HCT116 (cell line): ENCODE measurements around the gene ABHD14A. TPM values are rescaled to one million over a fixed set of nuclear protein-coding genes. Genes with fewer than 3 reads are reported as not detected.
A peak's percentile ranks its signal among the peaks of the same experiment; 100 is the strongest.

Experiments
- ATAC-seq: fragments of 200-7000 bp; cut with Tn5 transposase; 2 replicates; pipeline ENCODE4 v1.9.1; 2020; ENCODE audit warnings: mild to moderate bottlenecking, moderate library complexity
- BruUV-seq: library from RNA; stranded (reverse); fragments of 400-500 nt; replicated peaks from 2 replicates; lab custom pipeline; 2021; lab: Mats Ljungman, UMichigan
- CTCF ChIA-PET: fragments of 300-600 bp; sonication (Branson Sonifier 250); formaldehyde crosslinking; loops from one replicate; lab custom pipeline; 2021; ENCODE audit warnings: antibody characterized with exemption; lab: Charles Lee
- POLR2A ChIA-PET: fragments of 300-600, 350-600 bp; sonication (Branson Sonifier 250); formaldehyde crosslinking; loops from one replicate; lab custom pipeline; 2021; ENCODE audit warnings: antibody characterized with exemption; lab: Charles Lee
- RAD21 ChIA-PET, 2 experiments: fragments of 300-600 bp; sonication (Branson Sonifier 250); formaldehyde crosslinking; loops; one replicate each; lab custom pipeline; 2023; ENCODE audit warnings: low total read pairs in 2 of 2; ENCODE audit not compliant: uncharacterized antibody in 2 of 2, unreplicated experiment in 2 of 2, low non-redundant PET in 1 of 2; lab: Charles Lee
- DNase-seq: peaks from one replicate; pipeline ENCODE4 v3.0.0-alpha.2; 2010; ENCODE audit warnings: low read depth, low spot score
- H2AFZ ChIP-seq: fragments of 200-600 bp; shearing (Covaris generic), sonication (generic); 2 replicates; pipeline ENCODE4 v1.6.1; 2017; ENCODE audit warnings: low read depth, mixed run types, mixed read lengths, antibody characterized with exemption, low read length; ENCODE audit not compliant: poor library complexity, severe bottlenecking
- H3K27ac ChIP-seq: 2 replicates; pipeline ENCODE4 v1.5.1; 2012; ENCODE audit warnings: low read depth, low read length
- H3K27me3 ChIP-seq: fragments of 200-600 bp; sonication (generic); 2 replicates; pipeline ENCODE4 v1.6.1; 2016; ENCODE audit warnings: mixed run types, low read length, mixed read lengths; ENCODE audit not compliant: insufficient read depth
- H3K36me3 ChIP-seq, 2 experiments: fragments of 200-500 bp in 1 of 2; fragments of 200-600 bp in 1 of 2; sonication (Bioruptor generic) in 1 of 2; sonication (generic) in 1 of 2; 2 replicates each; pipeline versions ENCODE4 v1.5.1 to v1.6.1; 2014 to 2016; ENCODE audit warnings: low read length in 2 of 2, inconsistent platforms in 1 of 2, mixed read lengths in 1 of 2, mixed run types in 1 of 2; ENCODE audit not compliant: insufficient read depth in 2 of 2, control insufficient read depth in 1 of 2
- H3K4me1 ChIP-seq, 2 experiments: fragments of 200-600 bp in 1 of 2; sonication (generic) in 1 of 2; 2 replicates each; pipeline versions ENCODE4 v1.5.1 to v1.6.1; 2012 to 2017; ENCODE audit warnings: low read length in 2 of 2, inconsistent platforms in 1 of 2, mild to moderate bottlenecking in 1 of 2, mixed read lengths in 1 of 2, mixed run types in 1 of 2, moderate library complexity in 1 of 2; ENCODE audit not compliant: insufficient read depth in 2 of 2, control insufficient read depth in 1 of 2
- H3K4me2 ChIP-seq: fragments of 200-600 bp; sonication (generic); 2 replicates; pipeline ENCODE4 v1.6.1; 2017; ENCODE audit warnings: mixed run types, low read length, mixed read lengths
- H3K4me3 ChIP-seq, 2 experiments: fragments of 200-600 bp in 1 of 2; sonication (generic) in 1 of 2; replicated peaks in 1 of 2; 2 replicates each; pipeline ENCODE4 v1.5.1; 2011 to 2016; ENCODE audit warnings: low read length in 2 of 2, control low read depth in 1 of 2, low read depth in 1 of 2, mild to moderate bottlenecking in 1 of 2, mixed read lengths in 1 of 2, mixed run types in 1 of 2
- H3K79me2 ChIP-seq: fragments of 200-600 bp; sonication (generic); 2 replicates; pipeline ENCODE4 v1.6.1; 2017; ENCODE audit warnings: mild to moderate bottlenecking, mixed run types, low read length, moderate library complexity, mixed read lengths; ENCODE audit not compliant: insufficient read depth
- H3K9ac ChIP-seq: fragments of 200-600 bp; sonication (generic); 2 replicates; pipeline ENCODE4 v1.6.1; 2016; ENCODE audit warnings: low read length, mixed read lengths
- H3K9me2 ChIP-seq: fragments of 200-600 bp; sonication (generic), shearing (Covaris generic); 2 replicates; pipeline ENCODE4 v1.6.1; 2017; ENCODE audit warnings: mixed run types, mild to moderate bottlenecking, moderate library complexity; ENCODE audit not compliant: insufficient read depth
- H3K9me3 ChIP-seq, 2 experiments: fragments of 200-500 bp in 1 of 2; fragments of 200-600 bp in 1 of 2; sonication (Bioruptor generic) in 1 of 2; sonication (generic) in 1 of 2; 2 replicates each; pipeline ENCODE4 v1.6.1; 2014 to 2017; ENCODE audit warnings: low read length in 2 of 2, mixed read lengths in 2 of 2, inconsistent platforms in 1 of 2, low read depth in 1 of 2, mild to moderate bottlenecking in 1 of 2, mixed run types in 1 of 2, moderate library complexity in 1 of 2; ENCODE audit not compliant: control insufficient read depth in 1 of 2, insufficient read depth in 1 of 2
- H4K20me1 ChIP-seq: fragments of 200-600 bp; sonication (generic), shearing (Covaris generic); 2 replicates; pipeline ENCODE4 v1.6.1; 2017; ENCODE audit warnings: mixed run types, mild to moderate bottlenecking, moderate library complexity; ENCODE audit not compliant: insufficient read depth
- EZH2 ChIP-seq: fragments of 200-600 bp; sonication (generic); IDR thresholded peaks from 2 replicates; pipeline ENCODE4 v1.6.1; 2017; ENCODE audit warnings: antibody characterized with exemption, mixed run types
- EZH2phosphoT487 ChIP-seq: fragments of 200-600 bp; IDR thresholded peaks from 2 replicates; pipeline ENCODE4 v1.6.1; 2018; ENCODE audit warnings: antibody characterized with exemption, borderline replicate concordance
- POLR2A ChIP-seq: IDR thresholded peaks from 2 replicates; pipeline ENCODE4 v1.7.0; 2011; ENCODE audit warnings: borderline replicate concordance; ENCODE audit not compliant: insufficient read depth, insufficient read length; ENCODE audit errors: extremely low read depth
- POLR2AphosphoS5 ChIP-seq: IDR thresholded peaks from 2 replicates; pipeline ENCODE4 v1.6.1; 2011; ENCODE audit warnings: mild to moderate bottlenecking, low read depth, low read length, moderate library complexity
- RAD21 ChIP-seq: IDR thresholded peaks from 2 replicates; pipeline ENCODE4 v1.6.1; 2012; ENCODE audit warnings: low read depth, mild to moderate bottlenecking
- SRF ChIP-seq: IDR thresholded peaks from 2 replicates; pipeline ENCODE4 v1.6.1; 2012; ENCODE audit warnings: low read depth
- TCF7L2 ChIP-seq: IDR thresholded peaks from 2 replicates; pipeline ENCODE4 v1.7.0; 2011; ENCODE audit warnings: borderline replicate concordance, inconsistent platforms; ENCODE audit not compliant: insufficient read depth, insufficient read length; ENCODE audit errors: extremely low read depth
- ZFX ChIP-seq: fragments of 450-650 bp; IDR thresholded peaks from 2 replicates; pipeline ENCODE4 v1.6.1; 2017
- ZNF274 ChIP-seq: fragments of 200-500 bp; sonication (Bioruptor generic); IDR thresholded peaks from 2 replicates; pipeline ENCODE4 v1.6.1; 2014; ENCODE audit warnings: mild to moderate bottlenecking, low read depth, low read length, inconsistent platforms
- intact Hi-C: fragments of 100-400 bp; cut with micrococcal nuclease; formaldehyde crosslinking; loops from 2 replicates; pipeline ENCODE4 v1.10.0; 2022
- total RNA-seq: library from RNA; stranded (reverse); gene quantifications from one replicate; pipeline ENCODE4 v1.2.1, GENCODE V29; 2021; ENCODE audit not compliant: unreplicated experiment
- TF ChIP-seq, protein P1 (sequence below), 3 experiments: fragments of 200-600 bp in 1 of 3; sonication (generic) in 1 of 3; IDR thresholded peaks in 2 of 3; conservative IDR thresholded peaks in 1 of 3; 2 replicates each; pipeline ENCODE4 v1.5.1; 2012 to 2017; ENCODE audit warnings: low read depth in 2 of 3, low read length in 2 of 3, antibody characterized with exemption in 1 of 3, borderline replicate concordance in 1 of 3, control low read depth in 1 of 3, mild to moderate bottlenecking in 1 of 3, mixed read lengths in 1 of 3, mixed run types in 1 of 3, moderate library complexity in 1 of 3; ENCODE audit not compliant: insufficient read depth in 1 of 3

ABHD14A gene
- total RNA-seq, 1 experiment from 2014 or later, result 11.6 TPM

DNA sequence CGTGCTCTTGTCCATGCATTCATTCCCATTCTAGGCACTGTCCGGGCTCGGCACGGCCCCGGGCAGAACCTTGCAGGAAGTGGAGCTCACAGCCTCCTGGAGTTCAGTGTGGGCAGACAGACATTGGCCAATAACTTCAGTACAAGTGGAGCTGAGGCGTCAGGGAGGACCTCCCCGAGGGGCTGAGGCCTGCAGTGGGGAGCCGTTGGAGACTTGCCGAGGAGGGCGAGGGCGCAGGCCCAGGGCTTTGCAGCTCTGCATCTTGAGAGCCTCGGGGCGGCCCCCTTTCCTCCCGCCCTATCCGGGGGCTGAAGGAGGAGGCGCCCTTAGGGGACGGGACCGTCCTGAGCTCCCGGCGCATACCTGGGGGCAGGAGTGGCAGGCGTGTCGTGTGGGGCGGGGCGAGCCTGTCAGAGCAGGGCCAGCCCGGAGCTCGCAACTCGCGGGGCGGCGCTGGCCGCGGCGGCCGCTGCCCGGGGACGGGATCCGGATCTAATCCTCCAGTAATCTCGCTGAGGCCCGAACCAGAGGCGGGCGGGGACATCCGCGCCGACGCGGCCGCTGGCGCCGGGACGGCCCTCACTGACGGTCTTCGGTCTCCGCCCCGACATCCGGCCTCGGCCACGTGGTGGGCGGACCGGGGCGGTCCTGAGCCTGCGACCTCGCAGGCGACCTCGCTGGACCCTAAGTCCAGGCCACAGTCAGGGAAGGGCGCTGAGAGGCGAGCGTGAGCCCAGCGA lies 8.1 kb downstream of the ABHD14A start, which contains the start of gene ACY1:
Gene ACY1 (plus strand): TSS at position 698 of the 740 bp plus-strand sequence. CDS start 530 bp downstream, outside the sequence.
- H3K9me3 ChIP-seq, result no peaks in the 10 kb centered on the region
- POLR2A ChIA-PET, result interaction anchor here (0.8 to 4.3 kb wide), 12 partner anchors 9 to 598 kb away, joined by 3 to 47 read pairs (median 6); partner anchors contain the start of genes ABHD14A, ABHD14B, DUSP7 and MANF
- H2AFZ ChIP-seq, result no peak within 1 kb of the TSS
- H3K27ac ChIP-seq, result peak within 1 kb of the TSS; percentile 82
- H4K20me1 ChIP-seq, result no peaks in the 10 kb centered on the region
- H3K36me3 ChIP-seq, result no peaks in the 10 kb centered on the region
- peak; percentile 77; the same call in 1 of the 2 replicates for TF ChIP-seq ZFX
- peak; percentile 12 for TF ChIP-seq TCF7L2
- TF ChIP-seq, protein P1, sequence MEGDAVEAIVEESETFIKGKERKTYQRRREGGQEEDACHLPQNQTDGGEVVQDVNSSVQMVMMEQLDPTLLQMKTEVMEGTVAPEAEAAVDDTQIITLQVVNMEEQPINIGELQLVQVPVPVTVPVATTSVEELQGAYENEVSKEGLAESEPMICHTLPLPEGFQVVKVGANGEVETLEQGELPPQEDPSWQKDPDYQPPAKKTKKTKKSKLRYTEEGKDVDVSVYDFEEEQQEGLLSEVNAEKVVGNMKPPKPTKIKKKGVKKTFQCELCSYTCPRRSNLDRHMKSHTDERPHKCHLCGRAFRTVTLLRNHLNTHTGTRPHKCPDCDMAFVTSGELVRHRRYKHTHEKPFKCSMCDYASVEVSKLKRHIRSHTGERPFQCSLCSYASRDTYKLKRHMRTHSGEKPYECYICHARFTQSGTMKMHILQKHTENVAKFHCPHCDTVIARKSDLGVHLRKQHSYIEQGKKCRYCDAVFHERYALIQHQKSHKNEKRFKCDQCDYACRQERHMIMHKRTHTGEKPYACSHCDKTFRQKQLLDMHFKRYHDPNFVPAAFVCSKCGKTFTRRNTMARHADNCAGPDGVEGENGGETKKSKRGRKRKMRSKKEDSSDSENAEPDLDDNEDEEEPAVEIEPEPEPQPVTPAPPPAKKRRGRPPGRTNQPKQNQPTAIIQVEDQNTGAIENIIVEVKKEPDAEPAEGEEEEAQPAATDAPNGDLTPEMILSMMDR (IDR thresholded peaks at IDR 0.05 in 2 of 3, conservative IDR thresholded peaks at IDR 0.05 in 1 of 3; ENCODE audit: borderline replicate concordance in 1 of 3, insufficient read depth in 1 of 3, low read depth in 2 of 3, low read length in 2 of 3), result no peak
- no peak for TF ChIP-seq EZH2phosphoT487
- no peak for TF ChIP-seq EZH2
- peak; percentile 86 for TF ChIP-seq POLR2AphosphoS5
- TF ChIP-seq ZNF274, result no peak
- TF ChIP-seq SRF, result no peak
- TF ChIP-seq POLR2A, result peak; percentile 18
- TF ChIP-seq RAD21, result no peak
- TF ChIP-seq, all 23 proteins: peak for 4
- ChIA-PET CTCF (interaction anchor here (0.9 to 3.3 kb wide), 10 partner anchors 8 to 264 kb away, joined by 3 to 47 read pairs (median 7); partner anchors contain the start of genes ABHD14A, ABHD14B, PARP3 and RPL29), RAD21 (interaction anchor here (0.9 to 1.1 kb wide), 2 partner anchors 10 to 140 kb away, joined by 3 read pairs; no protein-coding TSS in a partner anchor)
- intact Hi-C loops, result loop anchor here (5.0 kb wide), 1 partner anchor 266 kb away; no protein-coding TSS in a partner anchor
- no TSS peak for BruUV-seq
- peak within 1 kb of the TSS; percentile 75 to 86 for H3K4me3 ChIP-seq
- H3K4me2 ChIP-seq, result peak within 1 kb of the TSS; percentile 98
- peaks cover 24 to 56% of the 10 kb centered on the region in 2 experiments for H3K4me1 ChIP-seq
- H3K79me2 ChIP-seq, result peaks cover 12% of the 10 kb centered on the region
- H3K27me3 ChIP-seq, result no peaks in the 10 kb centered on the region
- peak within 1 kb of the TSS; percentile 79 for H3K9ac ChIP-seq
- DNase-seq (peak; percentile 57), ATAC-seq (peak; percentile 89)
- H3K9me2 ChIP-seq, result no peaks in the 10 kb centered on the region
